Astrocyte of the spinal cord (primary cell): ENCODE results near the gene PRDM16.
A peak's percentile ranks its signal among the peaks of the same experiment; 100 is the strongest.

ENCODE experiments used
- DNase-seq: peaks from one replicate; pipeline ENCODE4 v3.0.0; 2011; ENCODE audit warnings: low read depth, low spot score
- H3K4me3 ChIP-seq: 2 replicates; pipeline ENCODE4 v1.5.1; 2011; ENCODE audit warnings: low read depth, mild to moderate bottlenecking, low read length, moderate library complexity
- in situ Hi-C: cut with HindIII; loops from 2 replicates; pipeline ENCODE4 v1.10.0; 2017; ENCODE audit warnings: low sequenced_read_pairs
- TF ChIP-seq, protein P1 (sequence below): IDR thresholded peaks from 2 replicates; pipeline ENCODE4 v1.5.1; 2012; ENCODE audit warnings: low read depth, mild to moderate bottlenecking, low read length, inconsistent platforms

PRDM16 gene

DNA sequence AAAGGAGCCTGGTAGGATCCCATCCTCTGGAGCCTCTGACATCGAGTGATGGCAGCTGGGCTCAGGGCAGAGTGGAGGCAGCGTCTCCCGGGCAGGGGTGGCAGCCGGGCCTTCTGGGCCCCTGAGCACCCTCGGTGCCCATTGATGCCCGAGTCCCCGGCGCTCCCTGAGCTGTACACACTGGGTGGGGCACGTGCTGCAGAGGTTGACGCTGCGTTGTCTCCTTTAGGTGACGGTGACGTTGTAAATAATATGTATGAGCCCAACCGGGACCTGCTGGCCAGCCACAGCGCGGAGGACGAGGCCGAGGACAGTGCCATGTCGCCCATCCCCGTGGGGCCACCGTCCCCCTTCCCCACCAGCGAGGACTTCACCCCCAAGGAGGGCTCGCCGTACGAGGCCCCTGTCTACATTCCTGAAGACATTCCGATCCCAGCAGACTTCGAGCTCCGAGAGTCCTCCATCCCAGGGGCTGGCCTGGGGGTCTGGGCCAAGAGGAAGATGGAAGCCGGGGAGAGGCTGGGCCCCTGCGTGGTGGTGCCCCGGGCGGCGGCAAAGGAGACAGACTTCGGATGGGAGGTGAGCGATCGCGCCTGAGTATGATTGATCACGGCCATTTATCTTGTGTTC, 117.0 kb downstream of the PRDM16 start:
- in situ Hi-C loops = no loop called here
- H3K4me3 ChIP-seq = no peak overlapping the region
- DNase-seq = no peak
- TF ChIP-seq, protein P1, sequence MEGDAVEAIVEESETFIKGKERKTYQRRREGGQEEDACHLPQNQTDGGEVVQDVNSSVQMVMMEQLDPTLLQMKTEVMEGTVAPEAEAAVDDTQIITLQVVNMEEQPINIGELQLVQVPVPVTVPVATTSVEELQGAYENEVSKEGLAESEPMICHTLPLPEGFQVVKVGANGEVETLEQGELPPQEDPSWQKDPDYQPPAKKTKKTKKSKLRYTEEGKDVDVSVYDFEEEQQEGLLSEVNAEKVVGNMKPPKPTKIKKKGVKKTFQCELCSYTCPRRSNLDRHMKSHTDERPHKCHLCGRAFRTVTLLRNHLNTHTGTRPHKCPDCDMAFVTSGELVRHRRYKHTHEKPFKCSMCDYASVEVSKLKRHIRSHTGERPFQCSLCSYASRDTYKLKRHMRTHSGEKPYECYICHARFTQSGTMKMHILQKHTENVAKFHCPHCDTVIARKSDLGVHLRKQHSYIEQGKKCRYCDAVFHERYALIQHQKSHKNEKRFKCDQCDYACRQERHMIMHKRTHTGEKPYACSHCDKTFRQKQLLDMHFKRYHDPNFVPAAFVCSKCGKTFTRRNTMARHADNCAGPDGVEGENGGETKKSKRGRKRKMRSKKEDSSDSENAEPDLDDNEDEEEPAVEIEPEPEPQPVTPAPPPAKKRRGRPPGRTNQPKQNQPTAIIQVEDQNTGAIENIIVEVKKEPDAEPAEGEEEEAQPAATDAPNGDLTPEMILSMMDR = no peak

DNA sequence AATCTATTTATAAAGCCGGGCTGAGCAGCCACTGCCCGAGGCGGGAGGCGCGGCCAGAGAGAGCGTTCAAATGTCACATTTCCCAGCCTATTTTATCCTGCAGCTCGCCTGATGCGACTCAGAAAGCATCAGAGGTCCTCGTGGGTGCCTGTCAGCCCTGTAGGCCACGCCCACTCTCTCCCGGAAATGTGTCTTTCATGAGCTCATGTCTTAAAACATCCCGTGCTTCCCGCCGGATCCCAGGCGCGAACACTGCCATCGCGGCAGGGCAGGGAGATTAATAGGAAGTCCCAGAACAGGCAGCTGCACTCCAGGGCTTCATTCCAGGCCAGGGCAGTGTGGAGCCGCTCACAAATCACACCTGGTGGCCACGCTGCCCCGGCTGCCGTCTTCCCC, 117.5 kb downstream of the PRDM16 start:
- peak; percentile 56 for DNase-seq
- in situ Hi-C loops = no loop called here
- H3K4me3 ChIP-seq = no peak overlapping the region
- TF ChIP-seq, protein P1 = no peak

DNA sequence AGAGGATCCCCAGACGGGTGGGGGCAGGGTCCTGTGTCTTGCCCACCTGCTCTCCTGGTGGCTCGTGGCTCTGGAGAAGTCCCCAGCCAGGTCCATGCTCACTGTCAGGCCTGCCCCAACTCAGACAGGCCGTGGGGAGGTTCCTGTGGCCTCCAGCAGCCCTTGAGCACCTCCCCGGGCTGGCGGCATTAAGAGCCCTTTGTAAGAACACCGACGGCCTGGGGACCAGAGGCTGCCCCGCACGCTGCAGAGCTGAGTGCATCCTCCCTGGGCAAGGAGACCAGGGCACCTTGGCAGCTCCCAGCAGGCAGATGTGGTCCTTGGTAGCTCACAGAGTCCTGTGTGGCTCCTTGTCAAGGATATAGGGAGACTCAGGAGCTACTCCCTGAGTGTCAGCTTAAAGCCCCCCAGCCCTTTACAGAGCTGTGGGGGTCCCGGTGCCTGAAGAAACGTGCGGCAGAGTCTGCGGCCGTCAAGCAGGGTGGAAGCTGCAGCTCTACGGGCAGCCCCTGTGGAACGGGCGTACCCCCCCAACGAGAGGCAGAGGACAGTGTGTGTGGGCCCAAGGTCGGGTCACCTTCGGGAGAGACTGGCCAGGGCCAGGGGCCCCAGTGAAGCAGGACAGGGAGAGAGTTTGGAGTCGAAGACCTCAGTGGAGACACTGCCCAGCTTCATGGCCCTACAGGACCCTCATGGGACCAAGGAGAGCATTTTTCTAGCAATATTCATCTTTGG, 118.6 kb downstream of the PRDM16 start:
- TF ChIP-seq, protein P1 = no peak
- in situ Hi-C loops = no loop called here
- H3K4me3 ChIP-seq = no peak overlapping the region
- DNase-seq = no peak

DNA sequence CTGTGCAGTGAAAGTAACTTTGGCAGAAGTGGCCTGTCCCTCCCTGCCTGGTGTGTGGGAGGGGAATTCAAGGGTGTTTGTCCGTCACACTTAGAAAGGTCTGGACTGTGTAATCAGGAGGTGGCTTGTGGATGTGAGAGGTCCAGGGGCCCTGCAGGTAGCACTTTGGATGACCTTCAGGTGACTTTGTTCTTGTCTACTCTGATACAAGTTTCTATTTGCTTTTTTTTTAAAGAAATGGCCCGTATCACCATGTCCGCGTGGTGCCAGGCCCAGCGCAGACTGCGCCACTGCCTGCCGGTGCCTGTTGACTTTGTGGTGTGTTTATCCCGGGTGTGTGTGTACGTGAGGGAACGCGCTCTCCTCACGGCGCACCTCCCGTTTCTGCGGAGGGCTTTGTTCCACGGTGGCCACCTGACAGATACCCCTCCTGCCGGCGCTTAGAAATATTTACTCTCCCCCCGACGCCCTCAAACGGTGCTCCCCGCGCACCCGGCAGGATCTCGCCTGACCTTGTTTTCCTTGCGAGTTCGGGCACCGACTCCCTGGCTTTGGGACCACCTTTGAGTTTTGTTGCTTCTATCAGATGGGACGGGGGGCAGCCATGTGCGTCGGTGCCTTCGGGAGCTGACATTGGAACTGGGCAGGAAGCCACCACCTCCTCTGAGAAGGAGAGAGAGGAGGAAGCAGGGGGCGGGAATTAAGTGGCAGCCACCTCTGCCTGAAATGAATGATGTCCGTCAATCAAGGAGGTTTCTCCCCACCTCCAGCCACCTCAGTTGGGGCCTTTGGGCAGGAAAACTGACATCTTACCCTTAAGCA, 119.4 kb downstream of the PRDM16 start:
- in situ Hi-C loops = no loop called here
- DNase-seq = no peak
- H3K4me3 ChIP-seq = no peak overlapping the region
- TF ChIP-seq, protein P1 = no peak

DNA sequence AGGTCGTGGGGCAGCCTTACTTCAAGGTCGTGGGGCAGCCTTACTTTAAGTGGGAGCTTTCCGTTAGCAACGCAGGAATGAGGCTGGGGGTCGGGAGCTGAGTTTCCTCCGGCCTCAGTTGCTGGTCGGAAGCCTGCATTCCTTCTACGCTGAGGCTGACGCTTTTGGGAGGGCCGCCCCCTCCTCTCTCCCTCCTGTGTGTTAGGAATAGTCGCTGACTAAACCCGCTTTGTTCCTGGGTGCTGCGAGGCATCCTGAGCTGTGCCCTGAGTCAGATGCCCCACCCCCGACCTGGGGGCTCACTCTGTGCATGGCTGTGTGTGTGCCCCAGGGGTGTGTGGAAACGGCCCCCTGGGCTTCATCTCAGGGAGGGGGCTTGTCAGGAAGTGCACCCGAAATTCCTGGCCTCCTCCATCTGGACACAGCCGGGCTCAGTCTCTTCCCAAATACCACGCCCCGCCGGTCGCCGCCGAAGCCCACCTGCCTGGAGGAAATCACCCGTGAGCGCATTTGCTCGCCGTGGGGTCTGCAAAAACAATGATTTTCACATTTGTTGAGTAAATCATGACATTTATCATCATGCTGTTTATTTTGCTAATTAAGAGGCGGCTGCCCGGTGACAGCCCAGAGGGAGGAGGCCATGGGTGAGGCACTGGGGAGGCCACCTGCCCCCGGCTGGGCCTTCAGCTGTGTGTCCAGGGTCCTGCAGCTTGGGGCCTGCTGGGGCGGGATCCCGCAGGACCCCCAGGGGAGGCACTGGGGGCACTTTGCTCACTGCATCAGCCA, 121.4 kb downstream of the PRDM16 start:
- in situ Hi-C loops = no loop called here
- no peak overlapping the region for H3K4me3 ChIP-seq
- TF ChIP-seq, protein P1 = no peak
- no peak for DNase-seq

DNA sequence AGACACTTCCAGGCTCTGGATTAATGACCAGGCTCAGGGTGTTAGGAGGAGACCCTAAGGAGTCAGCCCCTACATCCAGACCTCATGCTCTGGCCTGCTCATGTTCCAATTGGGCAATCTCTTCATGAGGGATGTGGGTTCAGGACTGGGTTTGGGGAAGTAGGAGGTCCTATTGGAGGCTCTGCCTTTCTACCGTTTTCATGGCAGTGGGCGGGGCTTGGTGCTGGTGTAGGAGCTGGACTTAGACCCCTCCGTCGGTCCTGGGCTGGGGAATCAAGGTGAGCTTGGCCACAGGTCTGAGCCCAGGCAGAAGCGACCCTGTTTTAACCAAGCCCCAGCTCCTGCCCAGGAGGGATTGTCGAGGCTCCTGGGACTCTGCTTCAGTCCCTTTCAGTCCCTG, 123.4 kb downstream of the PRDM16 start:
- TF ChIP-seq, protein P1 = no peak
- no peak overlapping the region for H3K4me3 ChIP-seq
- in situ Hi-C loops = no loop called here
- DNase-seq = no peak
